A673 (cell line): ENCODE results near the gene SMAGP. TPM values are rescaled to one million over a fixed set of nuclear protein-coding genes. Genes with fewer than 3 reads are reported as not detected.

Source experiments
- BruUV-seq: library from RNA; stranded (reverse); fragments of 400-500 nt; replicated peaks from 2 replicates; lab custom pipeline; 2021; lab: Mats Ljungman, UMichigan
- CTCF ChIA-PET: fragments of 300-600 bp; sonication (Branson Sonifier 250); formaldehyde crosslinking; loops from one replicate; lab custom pipeline; 2022; ENCODE audit warnings: antibody characterized with exemption; lab: Charles Lee
- POLR2A ChIA-PET: fragments of 300-600 bp; sonication (Branson Sonifier 250); formaldehyde crosslinking; loops from one replicate; lab custom pipeline; 2022; ENCODE audit warnings: antibody characterized with exemption; ENCODE audit not compliant: low non-redundant PET; lab: Charles Lee
- DNase-seq: peaks from one replicate; pipeline ENCODE4 v3.0.0-alpha.2; 2015; ENCODE audit warnings: low spot score
- H3K27ac ChIP-seq: fragments of 200-600 bp; sonication (generic); 2 replicates; pipeline ENCODE4 v1.5.1; 2016; ENCODE audit warnings: mixed run types, low read depth, mild to moderate bottlenecking, mixed read lengths, antibody characterized with exemption, low read length; ENCODE audit not compliant: poor library complexity, severe bottlenecking
- H3K27me3 ChIP-seq: fragments of 200-600 bp; sonication (generic); replicated peaks from 2 replicates; pipeline ENCODE4 v1.6.1; 2017; ENCODE audit warnings: mixed run types, low read depth, mild to moderate bottlenecking, mixed read lengths, antibody characterized with exemption, low read length; ENCODE audit not compliant: insufficient read depth, poor library complexity
- H3K36me3 ChIP-seq: fragments of 200-600 bp; sonication (generic); 2 replicates; pipeline ENCODE4 v1.6.1; 2016; ENCODE audit warnings: mixed run types, mild to moderate bottlenecking, mixed read lengths, antibody characterized with exemption, low read length; ENCODE audit not compliant: insufficient read depth, poor library complexity, severe bottlenecking
- H3K4me1 ChIP-seq: fragments of 200-600 bp; sonication (generic); 2 replicates; pipeline ENCODE4 v1.6.1; 2017; ENCODE audit warnings: mixed run types, mild to moderate bottlenecking, mixed read lengths, antibody characterized with exemption, low read length; ENCODE audit not compliant: insufficient read depth, poor library complexity, severe bottlenecking
- H3K4me3 ChIP-seq: fragments of 200-600 bp; sonication (generic); 2 replicates; pipeline ENCODE4 v1.5.1; 2016; ENCODE audit warnings: low read depth, mixed run types, mild to moderate bottlenecking, mixed read lengths, low read length; ENCODE audit not compliant: poor library complexity, severe bottlenecking
- H3K9me3 ChIP-seq: fragments of 200-600 bp; sonication (generic); 2 replicates; pipeline ENCODE4 v1.6.1; 2016; ENCODE audit warnings: mixed run types, low read depth, mild to moderate bottlenecking, mixed read lengths, antibody characterized with exemption, low read length; ENCODE audit not compliant: poor library complexity, severe bottlenecking
- CTCF ChIP-seq: fragments of 300-800, 200-600 bp; sonication (generic); conservative IDR thresholded peaks from 2 replicates; pipeline ENCODE4 v1.5.1; 2017; ENCODE audit warnings: low read depth, mild to moderate bottlenecking, antibody characterized with exemption, low read length, moderate library complexity, mixed read lengths
- EZH2 ChIP-seq: fragments of 200-600 bp; sonication (generic); IDR thresholded peaks from 2 replicates; pipeline ENCODE4 v1.6.1; 2017; ENCODE audit warnings: borderline replicate concordance, low read depth, mild to moderate bottlenecking, mixed read lengths, antibody characterized with exemption, low read length; ENCODE audit not compliant: poor library complexity, severe bottlenecking
- intact Hi-C: fragments of 100-400 bp; cut with micrococcal nuclease; formaldehyde crosslinking; loops from one replicate; pipeline ENCODE4 v1.10.0; 2022; ENCODE audit not compliant: unreplicated experiment
- total RNA-seq: library from RNA; stranded (reverse); gene quantifications from 2 replicates; pipeline ENCODE4 v1.2.3, GENCODE V29; 2021

Gene SMAGP
- total RNA-seq, 1 experiment from 2014 or later: 26.5 TPM

GRCh38 chr12:51269174-51270066 lies 795 bp downstream of the SMAGP start:
- H3K4me1 ChIP-seq: peaks cover 19% of the 10 kb centered on the region

DNA sequence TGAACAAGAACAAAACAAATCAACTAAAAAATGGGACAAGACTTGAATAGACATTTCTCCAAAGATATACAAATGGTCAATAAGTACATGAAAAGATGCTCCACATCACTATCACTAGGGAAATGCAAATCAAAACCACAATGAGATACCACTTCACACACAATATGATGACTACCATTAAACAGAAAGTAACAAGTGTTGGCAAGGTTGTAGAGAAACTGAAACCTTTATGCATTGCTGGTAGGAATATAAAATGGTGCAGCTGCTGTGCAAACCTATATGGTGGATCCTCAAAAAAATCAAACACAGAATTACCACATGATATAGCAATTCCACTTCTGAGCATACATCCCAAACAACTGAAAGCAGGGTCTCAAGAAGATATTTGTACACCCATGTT lies 5.2 kb downstream of the SMAGP start:
- Histone ChIP-seq H3K27me3 (no peaks in the 10 kb centered on the region), H3K4me1 (peaks cover 14% of the 10 kb centered on the region), H3K27ac (no peak overlapping the region), H3K4me3 (no peak overlapping the region), H3K36me3 (no peaks in the 10 kb centered on the region), H3K9me3 (no peaks in the 10 kb centered on the region)
- DNase-seq: no peak
- no TSS peak for BruUV-seq
- no peak for TF ChIP-seq CTCF
- TF ChIP-seq EZH2: no peak
- CTCF ChIA-PET: interaction anchor here (0.7 kb wide), 1 partner anchor 1088 kb away, joined by 5 read pairs; no protein-coding TSS in a partner anchor
- intact Hi-C loops: no loop called here
- POLR2A ChIA-PET: no interaction called here

More at GRCh38 chr12:51269174-51270066, 795 bp downstream of the SMAGP start:
- Histone ChIP-seq H3K4me3 (peak overlapping the region; percentile 94), H3K9me3 (no peaks in the 10 kb centered on the region), H3K27me3 (no peaks in the 10 kb centered on the region), H3K27ac (peak overlapping the region; percentile 82), H3K36me3 (no peaks in the 10 kb centered on the region)
- POLR2A ChIA-PET: no interaction called here
- no TSS peak for BruUV-seq
- peak; percentile 19 for DNase-seq
- TF ChIP-seq EZH2: no peak
- 0 out of 2 replicates have a peak, but pooled peaks have one; percentile 18 for TF ChIP-seq CTCF
- CTCF ChIA-PET: no interaction called here
- intact Hi-C loops: no loop called here

DNA sequence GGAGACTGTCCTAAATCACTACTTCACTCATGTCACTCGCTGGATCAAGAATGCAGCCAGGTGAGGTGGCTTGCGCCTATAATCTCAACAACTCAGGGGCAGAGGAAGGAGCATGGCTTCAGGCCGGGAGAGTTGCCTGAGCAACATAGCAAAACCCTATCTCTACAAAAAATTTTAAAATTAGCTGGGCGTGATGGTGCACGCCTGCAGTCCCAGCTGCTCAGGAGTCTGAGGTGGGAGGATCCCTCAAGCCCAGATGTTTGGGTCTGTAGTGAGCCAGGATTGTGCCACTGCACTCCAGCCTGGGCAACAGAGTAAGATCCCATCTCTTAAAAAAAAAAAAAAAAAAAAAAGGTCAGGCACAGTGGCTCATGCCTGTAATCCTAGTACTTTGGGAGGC lies 5.9 kb downstream of the SMAGP start:
- BruUV-seq: no TSS peak
- intact Hi-C loops: no loop called here
- POLR2A ChIA-PET: no interaction called here

More for the DNA sequence above, 5.9 kb downstream of the SMAGP start:
- CTCF ChIA-PET: interaction anchor here (0.7 kb wide), 1 partner anchor 1088 kb away, joined by 5 read pairs; no protein-coding TSS in a partner anchor
- DNase-seq: no peak
- no peaks in the 10 kb centered on the region for H3K9me3 ChIP-seq
- TF ChIP-seq EZH2: no peak
- TF ChIP-seq CTCF: no peak
- H3K27me3 ChIP-seq: no peaks in the 10 kb centered on the region
- H3K36me3 ChIP-seq: no peaks in the 10 kb centered on the region
- peaks cover 14% of the 10 kb centered on the region for H3K4me1 ChIP-seq
- H3K4me3 ChIP-seq: no peak overlapping the region
- no peak overlapping the region for H3K27ac ChIP-seq
